ENCODE results near the gene OR14A16. TPM values are rescaled to one million over a fixed set of nuclear protein-coding genes. Genes with fewer than 3 reads are reported as not detected.

Gene OR14A16
- total RNA-seq, 1 experiment from 2014 or later, result not detected

GRCh38 chr1:247769603-247770002 lies 54.3 kb downstream of the OR14A16 start:
- no peak for DNase-seq (ENCODE audit: extremely low read depth, low read depth)

Other genes starting within 250 kb of the OR14A16 start
- gene OR2G2, start 235.8 kb downstream of the OR14A16 start, total RNA-seq (2014; rRNA removed; shearing (Covaris generic)), result not detected in 2 replicates
- not detected in 2 replicates for gene OR2G3, start 218.5 kb downstream of the OR14A16 start, total RNA-seq (2014; rRNA removed; shearing (Covaris generic))
- not detected in 2 replicates for gene OR13G1, start 144.4 kb downstream of the OR14A16 start, total RNA-seq (2014; rRNA removed; shearing (Covaris generic))
- gene OR6F1, start 107.5 kb downstream of the OR14A16 start, total RNA-seq (2014; rRNA removed; shearing (Covaris generic)), result not detected in 2 replicates
- gene OR14K1, start 85.5 kb downstream of the OR14A16 start, total RNA-seq (2014; rRNA removed; shearing (Covaris generic)), result not detected in 2 replicates
- gene OR14A2, start 76.0 kb downstream of the OR14A16 start, total RNA-seq (2014; rRNA removed; shearing (Covaris generic)), result not detected in 2 replicates
- gene OR1C1, start 63.6 kb downstream of the OR14A16 start, total RNA-seq (2014; rRNA removed; shearing (Covaris generic)), result 0.02 TPM in 1 of 2 replicates, not detected in the other
- gene OR11L1, start 17.8 kb upstream of the OR14A16 start, total RNA-seq (2014; rRNA removed; shearing (Covaris generic)), result not detected in 2 replicates
- not detected in 2 replicates for gene TRIM58, start 33.1 kb upstream of the OR14A16 start, total RNA-seq (2014; rRNA removed; shearing (Covaris generic))
- not detected in 2 replicates for gene OR2W3, start 71.5 kb upstream of the OR14A16 start, total RNA-seq (2014; rRNA removed; shearing (Covaris generic))
- gene OR2T8, start 96.1 kb upstream of the OR14A16 start, total RNA-seq (2014; rRNA removed; shearing (Covaris generic)), result not detected in 2 replicates
- not detected in 2 replicates for gene OR2AJ1, start 100.8 kb upstream of the OR14A16 start, total RNA-seq (2014; rRNA removed; shearing (Covaris generic))
- not detected in 2 replicates for gene OR2L8, start 124.7 kb upstream of the OR14A16 start, total RNA-seq (2014; rRNA removed; shearing (Covaris generic))
- gene OR2AK2, start 141.1 kb upstream of the OR14A16 start, total RNA-seq (2014; rRNA removed; shearing (Covaris generic)), result not detected in 2 replicates
- not detected in 2 replicates for gene OR2L5, start 189.5 kb upstream of the OR14A16 start, total RNA-seq (2014; rRNA removed; shearing (Covaris generic))
- not detected in 2 replicates for gene OR2L2, start 206.0 kb upstream of the OR14A16 start, total RNA-seq (2014; rRNA removed; shearing (Covaris generic))
- not detected in 2 replicates for gene OR2L3, start 222.7 kb upstream of the OR14A16 start, total RNA-seq (2014; rRNA removed; shearing (Covaris generic))